Measurements from ENCODE around the gene METAP1D.

Gene METAP1D

GRCh38 chr2:172012677-172013391, 13.1 kb downstream of the METAP1D start:
- H3K27me3 ChIP-seq (replicated peaks; ENCODE audit: control insufficient read depth, insufficient read depth, low read length), result no peaks in the 10 kb centered on the region
- H3K36me3 ChIP-seq (ENCODE audit: control insufficient read depth, insufficient read depth, low read length), result no peaks in the 10 kb centered on the region
- no peak for DNase-seq (ENCODE audit: extremely low read depth, insufficient read length)
- no peak overlapping the region for H3K4me3 ChIP-seq (replicated peaks; ENCODE audit: low read depth, low read length)
- no peak for TF ChIP-seq CTCF (IDR thresholded peaks at IDR 0.05; ENCODE audit: insufficient read depth, low read length, poor library complexity, severe bottlenecking)

GRCh38 chr2:172013396-172013795, 13.6 kb downstream of the METAP1D start:
- peak; percentile 13 for DNase-seq (ENCODE audit: extremely low read depth, insufficient read length)
- Histone ChIP-seq H3K4me3 (replicated peaks; ENCODE audit: low read depth, low read length) (no peak overlapping the region), H3K27me3 (replicated peaks; ENCODE audit: control insufficient read depth, insufficient read depth, low read length) (no peaks in the 10 kb centered on the region), H3K36me3 (ENCODE audit: control insufficient read depth, insufficient read depth, low read length) (no peaks in the 10 kb centered on the region)
- no peak for TF ChIP-seq CTCF (IDR thresholded peaks at IDR 0.05; ENCODE audit: insufficient read depth, low read length, poor library complexity, severe bottlenecking)

GRCh38 chr2:172021074-172021931, 21.6 kb downstream of the METAP1D start:
- Histone ChIP-seq H3K36me3 (ENCODE audit: control insufficient read depth, insufficient read depth, low read length) (no peaks in the 10 kb centered on the region), H3K27me3 (replicated peaks; ENCODE audit: control insufficient read depth, insufficient read depth, low read length) (no peaks in the 10 kb centered on the region), H3K4me3 (replicated peaks; ENCODE audit: low read depth, low read length) (no peak overlapping the region)
- no peak for DNase-seq (ENCODE audit: extremely low read depth, insufficient read length)
- TF ChIP-seq CTCF (IDR thresholded peaks at IDR 0.05; ENCODE audit: insufficient read depth, low read length, poor library complexity, severe bottlenecking), result no peak

GRCh38 chr2:172021955-172022354, 22.2 kb downstream of the METAP1D start:
- TF ChIP-seq CTCF (IDR thresholded peaks at IDR 0.05; ENCODE audit: insufficient read depth, low read length, poor library complexity, severe bottlenecking), result no peak
- no peak for DNase-seq (ENCODE audit: extremely low read depth, insufficient read length)
- Histone ChIP-seq H3K36me3 (ENCODE audit: control insufficient read depth, insufficient read depth, low read length) (no peaks in the 10 kb centered on the region), H3K27me3 (replicated peaks; ENCODE audit: control insufficient read depth, insufficient read depth, low read length) (no peaks in the 10 kb centered on the region), H3K4me3 (replicated peaks; ENCODE audit: low read depth, low read length) (no peak overlapping the region)

- TF ChIP-seq CTCF (IDR thresholded peaks at IDR 0.05; ENCODE audit: insufficient read depth, low read length, poor library complexity, severe bottlenecking), result no peak
- no peak for DNase-seq (ENCODE audit: extremely low read depth, insufficient read length)
- Histone ChIP-seq H3K4me3 (replicated peaks; ENCODE audit: low read depth, low read length) (no peak overlapping the region), H3K27me3 (replicated peaks; ENCODE audit: control insufficient read depth, insufficient read depth, low read length) (no peaks in the 10 kb centered on the region), H3K36me3 (ENCODE audit: control insufficient read depth, insufficient read depth, low read length) (no peaks in the 10 kb centered on the region)
These were observed 31.8 kb downstream of the METAP1D start for GRCh38 chr2:172031536-172031935.
